ACC112 (cell line): ENCODE measurements around the gene RNF220.

Experiments
- H2AFZ ChIP-seq: fragments of 200-600 bp; sonication (generic); one replicate; pipeline ENCODE4 v1.6.0; 2017; ENCODE audit warnings: antibody characterized with exemption, low read length; ENCODE audit not compliant: unreplicated experiment
- H3K27ac ChIP-seq: fragments of 200-600 bp; sonication (generic); 2 replicates; pipeline ENCODE4 v1.5.1; 2014; ENCODE audit warnings: low read depth, mild to moderate bottlenecking, antibody characterized with exemption, low read length, moderate library complexity
- H3K27me3 ChIP-seq: fragments of 200-600 bp; sonication (generic); 2 replicates; pipeline ENCODE4 v1.6.1; 2014; ENCODE audit warnings: mild to moderate bottlenecking, antibody characterized with exemption, low read length, moderate library complexity, mixed read lengths; ENCODE audit not compliant: insufficient read depth
- H3K36me3 ChIP-seq: fragments of 200-600 bp; sonication (generic); 2 replicates; pipeline ENCODE4 v1.6.1; 2016; ENCODE audit warnings: mild to moderate bottlenecking, antibody characterized with exemption, low read length, moderate library complexity, mixed read lengths; ENCODE audit not compliant: insufficient read depth
- H3K4me1 ChIP-seq: fragments of 200-600 bp; sonication (generic); one replicate; pipeline ENCODE4 v1.6.1; 2016; ENCODE audit warnings: low read length, mixed read lengths; ENCODE audit not compliant: insufficient read depth, unreplicated experiment, control insufficient read depth
- H3K4me3 ChIP-seq: fragments of 200-600 bp; sonication (generic); 2 replicates; pipeline ENCODE4 v1.5.1; 2014; ENCODE audit warnings: mild to moderate bottlenecking, low read depth, low read length
- H3K79me2 ChIP-seq: fragments of 200-600 bp; sonication (generic); one replicate; pipeline ENCODE4 v1.6.0; 2016; ENCODE audit warnings: low read length; ENCODE audit not compliant: control insufficient read depth, unreplicated experiment, insufficient read depth

The RNF220 gene

GRCh38 chr1:44511363-44511762 is 106.3 kb downstream of the RNF220 start:
- Histone ChIP-seq H3K4me3 (no peak overlapping the region), H3K79me2 (no peaks in the 10 kb centered on the region), H3K27ac (no peak overlapping the region), H3K27me3 (peaks cover 91% of the 10 kb centered on the region), H3K4me1 (no peaks in the 10 kb centered on the region), H3K36me3 (no peaks in the 10 kb centered on the region), H2AFZ (no peak overlapping the region)

GRCh38 chr1:44511769-44512168 is 106.7 kb downstream of the RNF220 start:
- no peak overlapping the region for H3K27ac ChIP-seq

GRCh38 chr1:44512313-44512885 is 107.3 kb downstream of the RNF220 start:
- Histone ChIP-seq H3K27me3 (peaks cover 91% of the 10 kb centered on the region), H3K27ac (no peak overlapping the region), H3K4me1 (no peaks in the 10 kb centered on the region), H2AFZ (no peak overlapping the region), H3K79me2 (no peaks in the 10 kb centered on the region), H3K36me3 (no peaks in the 10 kb centered on the region), H3K4me3 (no peak overlapping the region)

More at GRCh38 chr1:44511769-44512168, 106.7 kb downstream of the RNF220 start:
- Histone ChIP-seq H3K36me3 (no peaks in the 10 kb centered on the region), H3K4me3 (no peak overlapping the region), H3K79me2 (no peaks in the 10 kb centered on the region), H3K27me3 (peaks cover 91% of the 10 kb centered on the region), H3K4me1 (no peaks in the 10 kb centered on the region), H2AFZ (no peak overlapping the region)

GRCh38 chr1:44513111-44513510 is 108.1 kb downstream of the RNF220 start:
- Histone ChIP-seq H3K36me3 (no peaks in the 10 kb centered on the region), H2AFZ (no peak overlapping the region), H3K4me1 (no peaks in the 10 kb centered on the region), H3K79me2 (no peaks in the 10 kb centered on the region), H3K27me3 (peaks cover 86% of the 10 kb centered on the region), H3K27ac (no peak overlapping the region), H3K4me3 (no peak overlapping the region)

- Histone ChIP-seq H3K27ac (no peak overlapping the region), H3K4me3 (no peak overlapping the region), H3K27me3 (peaks cover 88% of the 10 kb centered on the region), H2AFZ (no peak overlapping the region), H3K4me1 (no peaks in the 10 kb centered on the region), H3K36me3 (no peaks in the 10 kb centered on the region), H3K79me2 (no peaks in the 10 kb centered on the region)
These were observed 109.6 kb downstream of the RNF220 start for GRCh38 chr1:44514673-44515072.

GRCh38 chr1:44515416-44515815 is 110.4 kb downstream of the RNF220 start:
- peaks cover 89% of the 10 kb centered on the region for H3K27me3 ChIP-seq

GRCh38 chr1:44519035-44519676 is 114.1 kb downstream of the RNF220 start:
- H3K4me1 ChIP-seq: no peaks in the 10 kb centered on the region
- H3K27ac ChIP-seq: no peak overlapping the region
- no peak overlapping the region for H3K4me3 ChIP-seq
- H3K27me3 ChIP-seq: peaks cover 89% of the 10 kb centered on the region
- H3K36me3 ChIP-seq: no peaks in the 10 kb centered on the region
- no peaks in the 10 kb centered on the region for H3K79me2 ChIP-seq
- no peak overlapping the region for H2AFZ ChIP-seq

More at GRCh38 chr1:44515416-44515815, 110.4 kb downstream of the RNF220 start:
- H3K79me2 ChIP-seq: no peaks in the 10 kb centered on the region
- H2AFZ ChIP-seq: no peak overlapping the region
- H3K36me3 ChIP-seq: no peaks in the 10 kb centered on the region
- no peak overlapping the region for H3K27ac ChIP-seq
- H3K4me1 ChIP-seq: no peaks in the 10 kb centered on the region
- no peak overlapping the region for H3K4me3 ChIP-seq

- Histone ChIP-seq H3K27me3 (peaks cover 83% of the 10 kb centered on the region), H3K4me3 (no peak overlapping the region), H3K79me2 (no peaks in the 10 kb centered on the region), H3K4me1 (no peaks in the 10 kb centered on the region), H3K36me3 (no peaks in the 10 kb centered on the region), H2AFZ (no peak overlapping the region), H3K27ac (no peak overlapping the region)
These were observed 116.5 kb downstream of the RNF220 start for GRCh38 chr1:44521378-44522080.

GRCh38 chr1:44523593-44524591 is 118.8 kb downstream of the RNF220 start:
- Histone ChIP-seq H3K4me3 (peak overlapping the region; percentile 61), H3K4me1 (no peaks in the 10 kb centered on the region)

More at GRCh38 chr1:44523593-44524591, 118.8 kb downstream of the RNF220 start:
- Histone ChIP-seq H2AFZ (peak overlapping the region; percentile 84), H3K27me3 (peaks cover 67% of the 10 kb centered on the region), H3K79me2 (no peaks in the 10 kb centered on the region), H3K36me3 (no peaks in the 10 kb centered on the region), H3K27ac (no peak overlapping the region)
